ENCODE measurements around the gene ARHGEF7. TPM values are rescaled to one million over a fixed set of nuclear protein-coding genes. Genes with fewer than 3 reads are reported as not detected.

Gene ARHGEF7
- total RNA-seq, 1 donor from 2014 or later: 73.7 TPM

- intact Hi-C loops (cut with micrococcal nuclease): no loop called here
- peaks cover 19% of the 10 kb centered on the region for H3K36me3 Mint-ChIP-seq (ENCODE audit: low read depth)
- no peak for DNase-seq (ENCODE audit: low spot score)
- peaks cover 24% of the 10 kb centered on the region for H3K4me1 Mint-ChIP-seq (ENCODE audit: low read depth)
- H3K9me3 Mint-ChIP-seq: no peaks in the 10 kb centered on the region
- no peak overlapping the region for H3K27ac Mint-ChIP-seq
- no peaks in the 10 kb centered on the region for H3K27me3 Mint-ChIP-seq (ENCODE audit: insufficient read depth)
- H3K4me3 Mint-ChIP-seq: no peak overlapping the region
Observed at GRCh38 chr13:111216166-111216960, 101.3 kb downstream of the ARHGEF7 start.

GRCh38 chr13:111217641-111218040 is 102.5 kb downstream of the ARHGEF7 start:
- DNase-seq (ENCODE audit: low spot score): no peak
- H3K9me3 Mint-ChIP-seq: no peaks in the 10 kb centered on the region
- no peak overlapping the region for H3K4me3 Mint-ChIP-seq
- peaks cover 16% of the 10 kb centered on the region for H3K36me3 Mint-ChIP-seq (ENCODE audit: low read depth)
- intact Hi-C loops (cut with micrococcal nuclease): no loop called here
- no peak overlapping the region for H3K27ac Mint-ChIP-seq
- H3K27me3 Mint-ChIP-seq (ENCODE audit: insufficient read depth): no peaks in the 10 kb centered on the region
- H3K4me1 Mint-ChIP-seq (ENCODE audit: low read depth): peaks cover 25% of the 10 kb centered on the region

- no peaks in the 10 kb centered on the region for H3K27me3 Mint-ChIP-seq (ENCODE audit: insufficient read depth)
- no peak overlapping the region for H3K27ac Mint-ChIP-seq
- no peak for DNase-seq (ENCODE audit: low spot score)
Observed at GRCh38 chr13:111219280-111219679, 104.2 kb downstream of the ARHGEF7 start.

GRCh38 chr13:111219950-111220349 is 104.8 kb downstream of the ARHGEF7 start:
- H3K4me1 Mint-ChIP-seq (ENCODE audit: low read depth): peaks cover 41% of the 10 kb centered on the region
- intact Hi-C loops (cut with micrococcal nuclease): no loop called here
- H3K27me3 Mint-ChIP-seq (ENCODE audit: insufficient read depth): no peaks in the 10 kb centered on the region
- peaks cover 22% of the 10 kb centered on the region for H3K36me3 Mint-ChIP-seq (ENCODE audit: low read depth)
- no peaks in the 10 kb centered on the region for H3K9me3 Mint-ChIP-seq
- DNase-seq (ENCODE audit: low spot score): no peak
- no peak overlapping the region for H3K27ac Mint-ChIP-seq
- H3K4me3 Mint-ChIP-seq: no peak overlapping the region

More at GRCh38 chr13:111219280-111219679, 104.2 kb downstream of the ARHGEF7 start:
- Mint-ChIP-seq H3K4me1 (ENCODE audit: low read depth) (peaks cover 36% of the 10 kb centered on the region), H3K36me3 (ENCODE audit: low read depth) (peaks cover 19% of the 10 kb centered on the region), H3K4me3 (no peak overlapping the region), H3K9me3 (no peaks in the 10 kb centered on the region)
- intact Hi-C loops (cut with micrococcal nuclease): no loop called here

GRCh38 chr13:111225166-111225565 is 110.1 kb downstream of the ARHGEF7 start:
- H3K9me3 Mint-ChIP-seq: no peaks in the 10 kb centered on the region
- no peak overlapping the region for H3K4me3 Mint-ChIP-seq
- H3K4me1 Mint-ChIP-seq (ENCODE audit: low read depth): peaks cover 36% of the 10 kb centered on the region
- intact Hi-C loops (cut with micrococcal nuclease): no loop called here
- H3K36me3 Mint-ChIP-seq (ENCODE audit: low read depth): peaks cover 28% of the 10 kb centered on the region
- no peaks in the 10 kb centered on the region for H3K27me3 Mint-ChIP-seq (ENCODE audit: insufficient read depth)
- H3K27ac Mint-ChIP-seq: no peak overlapping the region
- DNase-seq (ENCODE audit: low spot score): no peak

GRCh38 chr13:111225810-111226546 is 110.9 kb downstream of the ARHGEF7 start:
- H3K4me3 Mint-ChIP-seq: no peak overlapping the region
- no peak for DNase-seq (ENCODE audit: low spot score)
- peak overlapping the region; percentile 9 for H3K27ac Mint-ChIP-seq
- H3K4me1 Mint-ChIP-seq (ENCODE audit: low read depth): peaks cover 36% of the 10 kb centered on the region
- H3K9me3 Mint-ChIP-seq: no peaks in the 10 kb centered on the region
- peaks cover 24% of the 10 kb centered on the region for H3K36me3 Mint-ChIP-seq (ENCODE audit: low read depth)
- intact Hi-C loops (cut with micrococcal nuclease): no loop called here
- no peaks in the 10 kb centered on the region for H3K27me3 Mint-ChIP-seq (ENCODE audit: insufficient read depth)

- DNase-seq (ENCODE audit: low spot score): no peak
- H3K4me1 Mint-ChIP-seq (ENCODE audit: low read depth): peaks cover 36% of the 10 kb centered on the region
- no peaks in the 10 kb centered on the region for H3K9me3 Mint-ChIP-seq
- H3K27me3 Mint-ChIP-seq (ENCODE audit: insufficient read depth): no peaks in the 10 kb centered on the region
- intact Hi-C loops (cut with micrococcal nuclease): no loop called here
- H3K27ac Mint-ChIP-seq: no peak overlapping the region
- H3K4me3 Mint-ChIP-seq: no peak overlapping the region
- peaks cover 27% of the 10 kb centered on the region for H3K36me3 Mint-ChIP-seq (ENCODE audit: low read depth)
Observed at GRCh38 chr13:111227405-111227804, 112.3 kb downstream of the ARHGEF7 start.

GRCh38 chr13:111228262-111229144 is 113.4 kb downstream of the ARHGEF7 start:
- H3K27ac Mint-ChIP-seq: no peak overlapping the region
- peaks cover 26% of the 10 kb centered on the region for H3K4me1 Mint-ChIP-seq (ENCODE audit: low read depth)
- H3K4me3 Mint-ChIP-seq: no peak overlapping the region
- peaks cover 29% of the 10 kb centered on the region for H3K36me3 Mint-ChIP-seq (ENCODE audit: low read depth)
- no peaks in the 10 kb centered on the region for H3K27me3 Mint-ChIP-seq (ENCODE audit: insufficient read depth)
- no peak for DNase-seq (ENCODE audit: low spot score)
- no peaks in the 10 kb centered on the region for H3K9me3 Mint-ChIP-seq
- intact Hi-C loops (cut with micrococcal nuclease): no loop called here

- no peaks in the 10 kb centered on the region for H3K27me3 Mint-ChIP-seq (ENCODE audit: insufficient read depth)
- DNase-seq (ENCODE audit: low spot score): no peak
- peaks cover 25% of the 10 kb centered on the region for H3K4me1 Mint-ChIP-seq (ENCODE audit: low read depth)
- no peaks in the 10 kb centered on the region for H3K9me3 Mint-ChIP-seq
- H3K4me3 Mint-ChIP-seq: no peak overlapping the region
- intact Hi-C loops (cut with micrococcal nuclease): no loop called here
- H3K27ac Mint-ChIP-seq: no peak overlapping the region
- peaks cover 31% of the 10 kb centered on the region for H3K36me3 Mint-ChIP-seq (ENCODE audit: low read depth)
Observed at GRCh38 chr13:111230385-111230930, 115.3 kb downstream of the ARHGEF7 start.

GRCh38 chr13:111232191-111232590 is 117.1 kb downstream of the ARHGEF7 start:
- no peak overlapping the region for H3K27ac Mint-ChIP-seq
- no peak overlapping the region for H3K4me3 Mint-ChIP-seq
- DNase-seq (ENCODE audit: low spot score): no peak
- no peaks in the 10 kb centered on the region for H3K27me3 Mint-ChIP-seq (ENCODE audit: insufficient read depth)
- no peaks in the 10 kb centered on the region for H3K9me3 Mint-ChIP-seq
- peaks cover 26% of the 10 kb centered on the region for H3K36me3 Mint-ChIP-seq (ENCODE audit: low read depth)
- intact Hi-C loops (cut with micrococcal nuclease): no loop called here
- H3K4me1 Mint-ChIP-seq (ENCODE audit: low read depth): peaks cover 11% of the 10 kb centered on the region

- Mint-ChIP-seq H3K4me3 (no peak overlapping the region), H3K9me3 (no peaks in the 10 kb centered on the region), H3K4me1 (ENCODE audit: low read depth) (peaks cover 11% of the 10 kb centered on the region), H3K36me3 (ENCODE audit: low read depth) (peaks cover 27% of the 10 kb centered on the region), H3K27ac (no peak overlapping the region), H3K27me3 (ENCODE audit: insufficient read depth) (no peaks in the 10 kb centered on the region)
- intact Hi-C loops (cut with micrococcal nuclease): no loop called here
- no peak for DNase-seq (ENCODE audit: low spot score)
Observed at GRCh38 chr13:111233080-111233479, 118.0 kb downstream of the ARHGEF7 start.

GRCh38 chr13:111239764-111240670 is 124.9 kb downstream of the ARHGEF7 start:
- Mint-ChIP-seq H3K4me3 (no peak overlapping the region), H3K4me1 (ENCODE audit: low read depth) (peaks cover 4% of the 10 kb centered on the region), H3K9me3 (no peaks in the 10 kb centered on the region), H3K27me3 (ENCODE audit: insufficient read depth) (no peaks in the 10 kb centered on the region), H3K27ac (no peak overlapping the region), H3K36me3 (ENCODE audit: low read depth) (peaks cover 25% of the 10 kb centered on the region)
- intact Hi-C loops (cut with micrococcal nuclease): no loop called here
- no peak for DNase-seq (ENCODE audit: low spot score)

Measured in activated T-helper 1 cell treated with anti-CD3 and anti-CD28 coated beads, Interleukin-12 subunit alpha, Interleukin-12 subunit beta, Interleukin-2, Interleukin-4 antibody, amounts not matched to agents 30 ng/mL and 10 ng/mL and 1 ng/mL, durations not matched to agents 14 hours and 24 hours and 36 hours (primary cell).